WTC11 (cell line): ENCODE results near the gene CHTF18. TPM values are rescaled to one million over a fixed set of nuclear protein-coding genes. Genes with fewer than 3 reads are reported as not detected.

Source experiments
- ATAC-seq: fragments of 200-7000 bp; cut with Tn5 transposase; 2 replicates; pipeline ENCODE4 v1.10.0; 2021; ENCODE audit warnings: mild to moderate bottlenecking, moderate library complexity
- CTCF ChIA-PET: fragments of 300-600 bp; sonication (Branson Sonifier 250); formaldehyde crosslinking; loops from one replicate; lab custom pipeline; 2021; ENCODE audit warnings: antibody characterized with exemption; lab: Charles Lee
- POLR2A ChIA-PET: fragments of 350-600 bp; sonication (Branson Sonifier 250); formaldehyde crosslinking; loops from one replicate; lab custom pipeline; 2021; ENCODE audit warnings: antibody characterized with exemption; lab: Charles Lee
- DNase-seq: peaks from one replicate; pipeline ENCODE4 v3.0.0; 2021; ENCODE audit warnings: low spot score
- H3K27ac Mint-ChIP-seq: 2 replicates; pipeline ENCODE4 v1.8.0; 2021; ENCODE audit warnings: mixed read lengths
- H3K27me3 Mint-ChIP-seq: 2 replicates; pipeline ENCODE4 v1.8.0; 2021; ENCODE audit warnings: low read depth, mild to moderate bottlenecking, moderate library complexity, mixed read lengths
- H3K36me3 Mint-ChIP-seq: 2 replicates; pipeline ENCODE4 v1.8.0; 2021; ENCODE audit warnings: mixed read lengths
- H3K4me1 Mint-ChIP-seq: 2 replicates; pipeline ENCODE4 v1.8.0; 2022; ENCODE audit warnings: mixed read lengths
- H3K4me3 Mint-ChIP-seq: 2 replicates; pipeline ENCODE4 v1.8.0; 2021; ENCODE audit warnings: mild to moderate bottlenecking, moderate library complexity, mixed read lengths
- H3K9me3 Mint-ChIP-seq: 2 replicates; pipeline ENCODE4 v1.8.0; 2021; ENCODE audit warnings: mixed read lengths
- ATF1 ChIP-seq: sonication (generic); formaldehyde crosslinking; IDR thresholded peaks from 2 replicates; pipeline ENCODE4 v1.8.1; 2023; ENCODE audit warnings: mild to moderate bottlenecking, moderate library complexity, missing genetic modification reagents
- CBFB ChIP-seq: sonication (generic); formaldehyde crosslinking; IDR thresholded peaks from 2 replicates; pipeline ENCODE4 v1.8.1; 2022; ENCODE audit warnings: mild to moderate bottlenecking, low read depth, missing genetic modification reagents
- GABPB1 ChIP-seq: sonication (generic); formaldehyde crosslinking; IDR thresholded peaks from 2 replicates; pipeline ENCODE4 v1.8.1; 2023; ENCODE audit warnings: mild to moderate bottlenecking, missing genetic modification reagents
- GRHL2 ChIP-seq: fragments of 250-450 bp; sonication (Bioruptor Pico); IDR thresholded peaks from 2 replicates; pipeline ENCODE4 v1.8.0; 2022; ENCODE audit warnings: mild to moderate bottlenecking, moderate library complexity; ENCODE audit not compliant: insufficient replicate concordance, severe bottlenecking
- IRF2 ChIP-seq: sonication (generic); formaldehyde crosslinking; IDR thresholded peaks from 2 replicates; pipeline ENCODE4 v1.8.0; 2022; ENCODE audit warnings: low read depth, missing genetic modification reagents, borderline replicate concordance
- NR3C1 ChIP-seq: sonication (generic); formaldehyde crosslinking; conservative IDR thresholded peaks from 2 replicates; pipeline ENCODE4 v1.8.1; 2023; ENCODE audit warnings: low read depth, mild to moderate bottlenecking, missing genetic modification reagents
- SMAD3 ChIP-seq: sonication (generic); formaldehyde crosslinking; IDR thresholded peaks from 2 replicates; pipeline ENCODE4 v1.8.0; 2022; ENCODE audit warnings: missing genetic modification reagents, mild to moderate bottlenecking, borderline replicate concordance
- ZNF121 ChIP-seq: sonication (generic); formaldehyde crosslinking; IDR thresholded peaks from 2 replicates; pipeline ENCODE4 v1.8.0; 2023; ENCODE audit warnings: missing genetic modification reagents
- total RNA-seq: library from RNA; stranded (reverse); gene quantifications from 3 replicates; pipeline ENCODE4 v1.2.3, GENCODE V29; 2021
- TF ChIP-seq, protein P1 (sequence below): fragments of 250-450 bp; sonication (Bioruptor Pico); IDR thresholded peaks from 2 replicates; pipeline ENCODE4 v1.9.0; 2021; ENCODE audit warnings: mild to moderate bottlenecking
- TF ChIP-seq, protein P2 (sequence below): sonication (generic); formaldehyde crosslinking; IDR thresholded peaks from 2 replicates; pipeline ENCODE4 v1.8.1; 2022; ENCODE audit warnings: mild to moderate bottlenecking, moderate library complexity, missing genetic modification reagents
- TF ChIP-seq, protein P3 (sequence below): fragments of 250-450 bp; sonication (Bioruptor Pico); IDR thresholded peaks from 2 replicates; pipeline ENCODE4 v1.9.0; 2021; ENCODE audit warnings: mild to moderate bottlenecking, borderline replicate concordance
- TF ChIP-seq, protein P4 (sequence below): fragments of 200-600 bp; IDR thresholded peaks from 2 replicates; pipeline ENCODE4 v1.8.0; 2022; ENCODE audit warnings: antibody characterized with exemption
- TF ChIP-seq, protein P5 (sequence below): sonication (generic); formaldehyde crosslinking; IDR thresholded peaks from 2 replicates; pipeline ENCODE4 v1.8.0; 2022; ENCODE audit warnings: mild to moderate bottlenecking, missing genetic modification reagents
- TF ChIP-seq, protein P6 (sequence below): sonication (generic); formaldehyde crosslinking; IDR thresholded peaks from 2 replicates; pipeline ENCODE4 v1.8.0; 2023; ENCODE audit warnings: missing genetic modification reagents, mild to moderate bottlenecking, borderline replicate concordance
- TF ChIP-seq, protein P7 (sequence below): sonication (generic); formaldehyde crosslinking; IDR thresholded peaks from 2 replicates; pipeline ENCODE4 v1.8.1; 2022; ENCODE audit warnings: low read depth, missing genetic modification reagents, borderline replicate concordance

CHTF18 gene
- total RNA-seq, 1 experiment from 2014 or later, result 183 TPM

DNA sequence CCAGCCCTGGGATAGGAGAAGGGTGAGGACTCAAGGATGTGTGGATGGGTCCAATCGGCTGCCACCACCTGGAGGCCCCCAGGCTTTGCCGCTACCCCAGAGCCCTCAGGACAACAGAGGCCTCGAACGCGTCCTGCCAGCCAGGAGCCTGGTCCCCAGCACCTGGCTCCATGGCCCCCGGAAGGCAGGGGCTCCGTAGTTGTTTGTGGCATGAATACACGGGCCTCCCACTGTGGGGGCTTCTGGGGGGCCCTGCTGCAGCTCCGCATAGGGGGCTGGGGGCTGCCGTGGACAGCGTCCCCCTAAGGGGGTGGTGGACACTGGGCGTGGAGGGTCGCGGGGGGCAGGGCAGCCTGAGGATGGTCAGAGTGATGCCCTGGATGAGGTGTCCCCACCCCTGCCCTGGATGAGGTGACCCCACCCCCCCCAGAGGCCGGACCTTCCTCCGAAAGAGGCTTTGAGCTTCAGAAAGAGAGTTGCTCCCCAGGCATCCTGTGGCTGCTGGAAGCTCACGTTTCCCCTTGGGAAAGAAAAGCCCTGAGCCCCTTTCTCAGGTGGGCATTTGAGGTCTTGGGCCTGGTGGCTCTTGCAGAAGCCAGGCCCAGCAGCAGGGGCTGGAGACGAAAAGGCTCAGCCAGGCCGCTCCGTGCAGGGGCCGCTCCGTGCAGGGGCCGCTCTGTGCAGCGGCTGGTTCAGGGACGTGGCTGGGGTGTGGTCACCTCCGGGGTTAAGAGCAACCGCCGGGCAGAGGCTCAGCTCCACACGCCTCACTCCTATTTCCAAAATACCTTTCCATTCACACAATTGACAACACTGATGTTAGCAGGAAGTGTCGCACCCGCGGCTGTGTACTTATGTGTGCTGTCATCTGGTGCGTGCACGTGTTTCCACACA, 52.4 kb downstream of the CHTF18 start:
- Mint-ChIP-seq H3K9me3 (peaks cover 13% of the 10 kb centered on the region), H3K27me3 (peaks cover 11% of the 10 kb centered on the region), H3K36me3 (peaks cover 9% of the 10 kb centered on the region), H3K27ac (no peak overlapping the region), H3K4me3 (no peak overlapping the region), H3K4me1 (peaks cover 2% of the 10 kb centered on the region; the same call in 1 of the 2 replicates)
- ATAC-seq (no peak), DNase-seq (no peak)
- CTCF ChIA-PET, result interaction anchor here (0.6 kb wide), 1 partner anchor 134 kb away, joined by 4 read pairs; no protein-coding TSS in a partner anchor
- TF ChIP-seq, protein P1, sequence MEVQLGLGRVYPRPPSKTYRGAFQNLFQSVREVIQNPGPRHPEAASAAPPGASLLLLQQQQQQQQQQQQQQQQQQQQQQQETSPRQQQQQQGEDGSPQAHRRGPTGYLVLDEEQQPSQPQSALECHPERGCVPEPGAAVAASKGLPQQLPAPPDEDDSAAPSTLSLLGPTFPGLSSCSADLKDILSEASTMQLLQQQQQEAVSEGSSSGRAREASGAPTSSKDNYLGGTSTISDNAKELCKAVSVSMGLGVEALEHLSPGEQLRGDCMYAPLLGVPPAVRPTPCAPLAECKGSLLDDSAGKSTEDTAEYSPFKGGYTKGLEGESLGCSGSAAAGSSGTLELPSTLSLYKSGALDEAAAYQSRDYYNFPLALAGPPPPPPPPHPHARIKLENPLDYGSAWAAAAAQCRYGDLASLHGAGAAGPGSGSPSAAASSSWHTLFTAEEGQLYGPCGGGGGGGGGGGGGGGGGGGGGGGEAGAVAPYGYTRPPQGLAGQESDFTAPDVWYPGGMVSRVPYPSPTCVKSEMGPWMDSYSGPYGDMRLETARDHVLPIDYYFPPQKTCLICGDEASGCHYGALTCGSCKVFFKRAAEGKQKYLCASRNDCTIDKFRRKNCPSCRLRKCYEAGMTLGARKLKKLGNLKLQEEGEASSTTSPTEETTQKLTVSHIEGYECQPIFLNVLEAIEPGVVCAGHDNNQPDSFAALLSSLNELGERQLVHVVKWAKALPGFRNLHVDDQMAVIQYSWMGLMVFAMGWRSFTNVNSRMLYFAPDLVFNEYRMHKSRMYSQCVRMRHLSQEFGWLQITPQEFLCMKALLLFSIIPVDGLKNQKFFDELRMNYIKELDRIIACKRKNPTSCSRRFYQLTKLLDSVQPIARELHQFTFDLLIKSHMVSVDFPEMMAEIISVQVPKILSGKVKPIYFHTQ (CRISPR knock-in tag), result no peak
- POLR2A ChIA-PET, result no interaction called here

DNA sequence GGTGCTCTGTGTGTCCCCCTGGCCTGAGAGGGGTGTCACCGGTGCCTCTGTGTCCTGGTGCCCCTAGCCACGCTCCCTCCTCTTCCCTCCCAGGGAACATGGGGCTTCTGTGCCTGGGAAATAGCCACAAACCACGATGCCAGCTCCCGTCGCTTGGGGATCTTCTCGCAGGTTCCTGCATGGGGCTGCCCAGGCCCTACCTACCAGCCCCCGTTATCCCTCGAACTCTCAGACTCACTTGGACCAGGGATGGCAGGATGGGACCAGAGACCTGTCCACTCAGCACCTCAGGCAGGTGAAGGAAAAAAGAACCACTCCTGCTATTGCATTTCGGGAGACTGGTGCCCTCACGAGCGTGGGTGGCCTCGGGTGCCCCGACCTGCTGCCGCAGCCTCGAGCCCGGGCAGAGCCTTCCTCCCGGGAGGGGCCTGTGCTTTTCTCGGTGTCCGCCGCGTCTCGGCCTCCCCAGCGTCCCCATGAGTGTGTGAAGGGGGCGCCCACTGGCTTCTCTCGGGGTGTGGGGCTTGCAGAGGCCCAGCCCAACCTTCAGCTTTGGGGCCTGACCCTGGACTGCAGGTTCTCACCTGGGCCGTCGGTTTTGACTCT, 53.1 kb downstream of the CHTF18 start:
- CTCF ChIA-PET, result no interaction called here
- TF ChIP-seq, protein P2, sequence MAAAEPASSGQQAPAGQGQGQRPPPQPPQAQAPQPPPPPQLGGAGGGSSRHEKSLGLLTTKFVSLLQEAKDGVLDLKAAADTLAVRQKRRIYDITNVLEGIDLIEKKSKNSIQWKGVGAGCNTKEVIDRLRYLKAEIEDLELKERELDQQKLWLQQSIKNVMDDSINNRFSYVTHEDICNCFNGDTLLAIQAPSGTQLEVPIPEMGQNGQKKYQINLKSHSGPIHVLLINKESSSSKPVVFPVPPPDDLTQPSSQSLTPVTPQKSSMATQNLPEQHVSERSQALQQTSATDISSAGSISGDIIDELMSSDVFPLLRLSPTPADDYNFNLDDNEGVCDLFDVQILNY (CRISPR knock-in tag), result no peak
- TF ChIP-seq GABPB1 (CRISPR knock-in tag), result no peak
- TF ChIP-seq GRHL2 (CRISPR knock-in tag), result no peak
- TF ChIP-seq, protein P3, sequence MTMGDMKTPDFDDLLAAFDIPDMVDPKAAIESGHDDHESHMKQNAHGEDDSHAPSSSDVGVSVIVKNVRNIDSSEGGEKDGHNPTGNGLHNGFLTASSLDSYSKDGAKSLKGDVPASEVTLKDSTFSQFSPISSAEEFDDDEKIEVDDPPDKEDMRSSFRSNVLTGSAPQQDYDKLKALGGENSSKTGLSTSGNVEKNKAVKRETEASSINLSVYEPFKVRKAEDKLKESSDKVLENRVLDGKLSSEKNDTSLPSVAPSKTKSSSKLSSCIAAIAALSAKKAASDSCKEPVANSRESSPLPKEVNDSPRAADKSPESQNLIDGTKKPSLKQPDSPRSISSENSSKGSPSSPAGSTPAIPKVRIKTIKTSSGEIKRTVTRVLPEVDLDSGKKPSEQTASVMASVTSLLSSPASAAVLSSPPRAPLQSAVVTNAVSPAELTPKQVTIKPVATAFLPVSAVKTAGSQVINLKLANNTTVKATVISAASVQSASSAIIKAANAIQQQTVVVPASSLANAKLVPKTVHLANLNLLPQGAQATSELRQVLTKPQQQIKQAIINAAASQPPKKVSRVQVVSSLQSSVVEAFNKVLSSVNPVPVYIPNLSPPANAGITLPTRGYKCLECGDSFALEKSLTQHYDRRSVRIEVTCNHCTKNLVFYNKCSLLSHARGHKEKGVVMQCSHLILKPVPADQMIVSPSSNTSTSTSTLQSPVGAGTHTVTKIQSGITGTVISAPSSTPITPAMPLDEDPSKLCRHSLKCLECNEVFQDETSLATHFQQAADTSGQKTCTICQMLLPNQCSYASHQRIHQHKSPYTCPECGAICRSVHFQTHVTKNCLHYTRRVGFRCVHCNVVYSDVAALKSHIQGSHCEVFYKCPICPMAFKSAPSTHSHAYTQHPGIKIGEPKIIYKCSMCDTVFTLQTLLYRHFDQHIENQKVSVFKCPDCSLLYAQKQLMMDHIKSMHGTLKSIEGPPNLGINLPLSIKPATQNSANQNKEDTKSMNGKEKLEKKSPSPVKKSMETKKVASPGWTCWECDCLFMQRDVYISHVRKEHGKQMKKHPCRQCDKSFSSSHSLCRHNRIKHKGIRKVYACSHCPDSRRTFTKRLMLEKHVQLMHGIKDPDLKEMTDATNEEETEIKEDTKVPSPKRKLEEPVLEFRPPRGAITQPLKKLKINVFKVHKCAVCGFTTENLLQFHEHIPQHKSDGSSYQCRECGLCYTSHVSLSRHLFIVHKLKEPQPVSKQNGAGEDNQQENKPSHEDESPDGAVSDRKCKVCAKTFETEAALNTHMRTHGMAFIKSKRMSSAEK (CRISPR knock-in tag), result no peak
- TF ChIP-seq CBFB (CRISPR knock-in tag), result no peak
- TF ChIP-seq ATF1 (CRISPR knock-in tag), result no peak
- TF ChIP-seq, protein P4, sequence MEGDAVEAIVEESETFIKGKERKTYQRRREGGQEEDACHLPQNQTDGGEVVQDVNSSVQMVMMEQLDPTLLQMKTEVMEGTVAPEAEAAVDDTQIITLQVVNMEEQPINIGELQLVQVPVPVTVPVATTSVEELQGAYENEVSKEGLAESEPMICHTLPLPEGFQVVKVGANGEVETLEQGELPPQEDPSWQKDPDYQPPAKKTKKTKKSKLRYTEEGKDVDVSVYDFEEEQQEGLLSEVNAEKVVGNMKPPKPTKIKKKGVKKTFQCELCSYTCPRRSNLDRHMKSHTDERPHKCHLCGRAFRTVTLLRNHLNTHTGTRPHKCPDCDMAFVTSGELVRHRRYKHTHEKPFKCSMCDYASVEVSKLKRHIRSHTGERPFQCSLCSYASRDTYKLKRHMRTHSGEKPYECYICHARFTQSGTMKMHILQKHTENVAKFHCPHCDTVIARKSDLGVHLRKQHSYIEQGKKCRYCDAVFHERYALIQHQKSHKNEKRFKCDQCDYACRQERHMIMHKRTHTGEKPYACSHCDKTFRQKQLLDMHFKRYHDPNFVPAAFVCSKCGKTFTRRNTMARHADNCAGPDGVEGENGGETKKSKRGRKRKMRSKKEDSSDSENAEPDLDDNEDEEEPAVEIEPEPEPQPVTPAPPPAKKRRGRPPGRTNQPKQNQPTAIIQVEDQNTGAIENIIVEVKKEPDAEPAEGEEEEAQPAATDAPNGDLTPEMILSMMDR, result no peak
- TF ChIP-seq, protein P5, sequence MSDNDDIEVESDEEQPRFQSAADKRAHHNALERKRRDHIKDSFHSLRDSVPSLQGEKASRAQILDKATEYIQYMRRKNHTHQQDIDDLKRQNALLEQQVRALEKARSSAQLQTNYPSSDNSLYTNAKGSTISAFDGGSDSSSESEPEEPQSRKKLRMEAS (CRISPR knock-in tag), result no peak
- TF ChIP-seq IRF2, result no peak
- no peak for TF ChIP-seq SMAD3 (CRISPR knock-in tag)
- TF ChIP-seq ZNF121, result no peak
- TF ChIP-seq, protein P6, sequence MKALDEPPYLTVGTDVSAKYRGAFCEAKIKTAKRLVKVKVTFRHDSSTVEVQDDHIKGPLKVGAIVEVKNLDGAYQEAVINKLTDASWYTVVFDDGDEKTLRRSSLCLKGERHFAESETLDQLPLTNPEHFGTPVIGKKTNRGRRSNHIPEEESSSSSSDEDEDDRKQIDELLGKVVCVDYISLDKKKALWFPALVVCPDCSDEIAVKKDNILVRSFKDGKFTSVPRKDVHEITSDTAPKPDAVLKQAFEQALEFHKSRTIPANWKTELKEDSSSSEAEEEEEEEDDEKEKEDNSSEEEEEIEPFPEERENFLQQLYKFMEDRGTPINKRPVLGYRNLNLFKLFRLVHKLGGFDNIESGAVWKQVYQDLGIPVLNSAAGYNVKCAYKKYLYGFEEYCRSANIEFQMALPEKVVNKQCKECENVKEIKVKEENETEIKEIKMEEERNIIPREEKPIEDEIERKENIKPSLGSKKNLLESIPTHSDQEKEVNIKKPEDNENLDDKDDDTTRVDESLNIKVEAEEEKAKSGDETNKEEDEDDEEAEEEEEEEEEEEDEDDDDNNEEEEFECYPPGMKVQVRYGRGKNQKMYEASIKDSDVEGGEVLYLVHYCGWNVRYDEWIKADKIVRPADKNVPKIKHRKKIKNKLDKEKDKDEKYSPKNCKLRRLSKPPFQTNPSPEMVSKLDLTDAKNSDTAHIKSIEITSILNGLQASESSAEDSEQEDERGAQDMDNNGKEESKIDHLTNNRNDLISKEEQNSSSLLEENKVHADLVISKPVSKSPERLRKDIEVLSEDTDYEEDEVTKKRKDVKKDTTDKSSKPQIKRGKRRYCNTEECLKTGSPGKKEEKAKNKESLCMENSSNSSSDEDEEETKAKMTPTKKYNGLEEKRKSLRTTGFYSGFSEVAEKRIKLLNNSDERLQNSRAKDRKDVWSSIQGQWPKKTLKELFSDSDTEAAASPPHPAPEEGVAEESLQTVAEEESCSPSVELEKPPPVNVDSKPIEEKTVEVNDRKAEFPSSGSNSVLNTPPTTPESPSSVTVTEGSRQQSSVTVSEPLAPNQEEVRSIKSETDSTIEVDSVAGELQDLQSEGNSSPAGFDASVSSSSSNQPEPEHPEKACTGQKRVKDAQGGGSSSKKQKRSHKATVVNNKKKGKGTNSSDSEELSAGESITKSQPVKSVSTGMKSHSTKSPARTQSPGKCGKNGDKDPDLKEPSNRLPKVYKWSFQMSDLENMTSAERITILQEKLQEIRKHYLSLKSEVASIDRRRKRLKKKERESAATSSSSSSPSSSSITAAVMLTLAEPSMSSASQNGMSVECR (CRISPR knock-in tag), result no peak
- TF ChIP-seq, protein P7, sequence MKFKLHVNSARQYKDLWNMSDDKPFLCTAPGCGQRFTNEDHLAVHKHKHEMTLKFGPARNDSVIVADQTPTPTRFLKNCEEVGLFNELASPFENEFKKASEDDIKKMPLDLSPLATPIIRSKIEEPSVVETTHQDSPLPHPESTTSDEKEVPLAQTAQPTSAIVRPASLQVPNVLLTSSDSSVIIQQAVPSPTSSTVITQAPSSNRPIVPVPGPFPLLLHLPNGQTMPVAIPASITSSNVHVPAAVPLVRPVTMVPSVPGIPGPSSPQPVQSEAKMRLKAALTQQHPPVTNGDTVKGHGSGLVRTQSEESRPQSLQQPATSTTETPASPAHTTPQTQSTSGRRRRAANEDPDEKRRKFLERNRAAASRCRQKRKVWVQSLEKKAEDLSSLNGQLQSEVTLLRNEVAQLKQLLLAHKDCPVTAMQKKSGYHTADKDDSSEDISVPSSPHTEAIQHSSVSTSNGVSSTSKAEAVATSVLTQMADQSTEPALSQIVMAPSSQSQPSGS (CRISPR knock-in tag), result no peak
- TF ChIP-seq NR3C1 (CRISPR knock-in tag), result no peak

More for the DNA sequence above, 53.1 kb downstream of the CHTF18 start:
- Mint-ChIP-seq H3K9me3 (peaks cover 6% of the 10 kb centered on the region), H3K36me3 (peaks cover 4% of the 10 kb centered on the region), H3K27ac (no peak overlapping the region), H3K4me3 (no peak overlapping the region), H3K4me1 (peaks cover 2% of the 10 kb centered on the region; the same call in 1 of the 2 replicates), H3K27me3 (peaks cover 6% of the 10 kb centered on the region)
- no peak for DNase-seq
- POLR2A ChIA-PET, result no interaction called here
- ATAC-seq, result no peak
